Adrenal gland (tissue), 5 donors: ENCODE results near the gene F12.

Experiments
- CTCF ChIP-seq, 6 experiments: fragments of 450-650 bp in 4 of 6; fragments of 200-600 bp in 2 of 6; sonication (generic) in 1 of 6; IDR thresholded peaks; 1 replicate in 5 of 6; 2 replicates in 1 of 6; pipeline versions ENCODE4 v1.5.1 to v1.8.0; 2016 to 2021; ENCODE audit warnings: antibody characterized with exemption in 6 of 6, mild to moderate bottlenecking in 2 of 6, moderate library complexity in 1 of 6
- POLR2A ChIP-seq, 2 donors: fragments of 450-650 bp; IDR thresholded peaks; one replicate each; pipeline ENCODE4 v1.6.1; 2017; ENCODE audit warnings: antibody characterized with exemption in 2 of 2, mild to moderate bottlenecking in 2 of 2, moderate library complexity in 1 of 2
- donor health status: DM: no; HTN: no; CAD: no.

DNA sequence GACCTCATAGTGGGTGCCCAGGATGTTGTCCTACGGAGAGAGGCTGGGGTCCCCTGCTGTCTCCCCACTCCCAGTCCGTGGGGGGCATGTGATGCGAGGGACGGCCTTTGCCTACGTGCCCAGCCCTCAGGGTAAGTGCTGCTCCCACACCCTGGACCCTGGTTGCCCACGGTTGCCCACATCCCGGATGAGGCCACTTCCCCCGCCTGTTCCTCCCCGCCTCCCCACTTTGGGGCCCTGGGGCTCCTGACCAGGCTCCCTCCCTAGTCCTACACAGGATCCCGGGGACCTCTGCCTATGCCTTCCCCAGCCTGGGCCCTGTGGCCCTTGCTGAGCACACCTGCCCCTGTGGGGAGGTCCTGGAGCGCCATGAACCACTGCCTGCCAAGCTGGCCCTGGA lies 23.6 kb downstream of the F12 start:
- TF ChIP-seq CTCF (IDR thresholded peaks at IDR 0.05) (no peak), POLR2A (IDR thresholded peaks at IDR 0.05) (no peak)
